Stimulated activated CD8-positive, alpha-beta memory T cell treated with anti-CD3 and anti-CD28 coated beads, Interleukin-4, amount 100 ng/mL, for 4 hours (primary cell): ENCODE data around the gene FADS6.

Experiments
- DNase-seq, 2 donors: peaks; one replicate each; pipeline ENCODE4 v3.0.0-alpha.2; 2020; ENCODE audit warnings: low read depth in 2 of 2, low spot score in 1 of 2

FADS6 gene

GRCh38 chr17:74892974-74893911 lies at the start of gene FADS6:
TSS of gene FADS6 (minus strand) at chr17:74893633. CDS start at chr17:74893595, 38 bp downstream.
- no peak for DNase-seq

- DNase-seq: no peak
These were observed 47.8 kb upstream of the FADS6 start for GRCh38 chr17:74941128-74941725.

GRCh38 chr17:74939534-74939933 lies 46.1 kb upstream of the FADS6 start:
- no peak for DNase-seq

DNA sequence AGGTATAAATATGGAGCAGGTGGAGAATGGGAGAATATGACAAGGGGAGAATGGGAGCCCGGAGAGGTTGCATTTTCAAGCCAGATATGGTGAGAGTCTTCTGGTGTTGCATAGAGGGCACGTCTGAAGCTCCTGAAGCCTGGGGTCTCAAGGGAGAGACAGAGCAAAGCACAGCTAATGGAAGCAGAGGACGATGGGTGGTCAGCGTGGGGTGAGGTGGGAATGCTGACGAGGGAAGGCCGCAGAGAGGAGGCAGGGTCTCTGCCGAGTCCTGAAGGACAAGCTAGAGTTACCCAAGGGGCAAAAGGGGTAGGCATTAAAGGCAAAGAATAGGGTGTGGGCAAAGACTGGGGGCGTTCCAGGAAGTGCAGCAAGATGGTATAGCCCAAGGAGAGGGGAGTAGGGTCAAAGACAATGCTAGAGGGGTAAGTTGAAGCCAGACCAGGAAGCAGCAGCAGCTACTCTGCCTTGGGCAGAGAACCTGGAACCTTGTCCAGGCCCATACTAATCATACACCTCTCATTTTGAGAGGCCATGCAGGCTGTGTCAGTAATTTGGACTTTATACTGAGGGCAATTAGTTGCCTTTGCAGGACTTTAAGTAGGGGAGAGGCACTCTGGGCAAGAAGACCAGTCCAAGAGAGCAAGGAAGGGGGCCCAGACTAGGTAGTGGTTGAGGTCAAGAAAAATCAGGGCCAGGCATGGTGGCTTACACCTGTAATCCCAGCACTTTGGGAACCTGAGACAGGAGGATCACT lies 44.9 kb upstream of the FADS6 start:
- DNase-seq: no peak

DNA sequence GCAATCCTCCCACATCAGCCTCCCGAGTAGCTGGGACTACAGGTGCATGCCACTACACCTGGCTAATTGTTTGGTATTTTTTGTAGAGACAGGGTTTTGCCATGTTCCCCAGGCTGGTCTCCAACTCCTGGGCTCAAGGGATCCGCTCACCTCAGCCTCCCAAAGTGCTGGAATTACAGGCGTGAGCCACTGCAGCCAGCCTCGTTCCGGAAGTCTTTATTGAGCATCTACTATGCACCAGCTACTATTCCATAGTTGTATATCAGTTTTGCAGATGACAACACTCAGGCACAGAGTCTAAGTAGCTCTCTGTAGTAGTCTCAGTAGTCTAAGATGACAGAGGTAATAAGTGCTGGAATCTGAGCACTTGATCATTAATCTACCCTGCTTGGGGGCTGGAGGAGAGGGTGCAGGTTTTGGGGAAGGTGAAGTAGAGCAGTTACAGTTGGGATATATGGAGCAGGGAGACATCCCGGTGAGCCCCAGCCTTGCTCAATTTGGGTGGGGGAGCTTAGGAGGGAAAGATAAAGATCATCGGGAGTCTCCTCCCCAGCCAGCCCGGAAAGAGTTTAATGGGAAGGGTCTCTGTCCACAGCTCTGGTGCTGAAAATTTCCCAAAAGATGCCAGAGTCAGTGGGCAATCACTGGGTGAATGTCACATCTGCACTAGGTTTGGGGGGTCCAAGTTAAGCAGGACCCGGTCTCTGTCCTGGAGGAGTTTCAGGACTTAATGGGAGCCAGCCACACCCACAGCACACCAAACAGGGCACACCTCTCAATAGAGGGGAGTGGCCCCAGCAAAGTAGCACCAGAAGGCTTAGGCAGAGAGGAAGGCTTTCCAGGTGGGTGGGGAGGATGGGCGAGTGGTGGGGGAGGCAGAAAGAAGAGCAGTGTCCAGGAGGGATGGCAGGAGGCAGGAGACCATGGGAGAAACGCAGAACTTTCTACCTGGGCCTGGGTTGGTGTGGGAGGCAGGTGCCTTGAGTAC lies 43.9 kb upstream of the FADS6 start:
- DNase-seq: no peak

DNA sequence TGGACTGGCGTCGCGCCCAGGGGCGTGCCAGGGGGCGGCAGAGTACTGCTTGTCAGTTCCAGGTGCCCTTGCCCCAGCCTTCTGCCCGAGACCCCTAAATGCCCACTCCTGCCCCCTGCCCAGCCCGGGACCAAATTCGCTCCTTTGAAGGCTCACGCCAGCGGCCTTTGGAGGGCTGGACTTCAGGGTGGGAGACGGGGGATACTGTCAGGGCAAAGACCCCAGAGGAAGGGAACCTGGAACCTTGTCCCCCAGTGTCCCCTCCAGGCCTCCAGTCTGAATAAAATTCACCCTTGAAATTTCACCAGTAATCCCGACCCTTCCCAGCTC lies 43.0 kb upstream of the FADS6 start:
- DNase-seq: no peak

- DNase-seq: no peak
These were observed 42.4 kb upstream of the FADS6 start, which contains the start of gene OTOP3 for GRCh38 chr17:74935585-74936469. TSS of gene OTOP3 (plus strand) at chr17:74935898. CDS start at chr17:74935922, 24 bp downstream.

GRCh38 chr17:74935048-74935447 lies 41.6 kb upstream of the FADS6 start:
- no peak for DNase-seq

- DNase-seq: no peak
These were observed 37.2 kb upstream of the FADS6 start for GRCh38 chr17:74930535-74931036.

- DNase-seq: no peak
These were observed 35.4 kb upstream of the FADS6 start for GRCh38 chr17:74928786-74929185.

GRCh38 chr17:74925242-74925641 lies 31.8 kb upstream of the FADS6 start:
- no peak for DNase-seq

DNA sequence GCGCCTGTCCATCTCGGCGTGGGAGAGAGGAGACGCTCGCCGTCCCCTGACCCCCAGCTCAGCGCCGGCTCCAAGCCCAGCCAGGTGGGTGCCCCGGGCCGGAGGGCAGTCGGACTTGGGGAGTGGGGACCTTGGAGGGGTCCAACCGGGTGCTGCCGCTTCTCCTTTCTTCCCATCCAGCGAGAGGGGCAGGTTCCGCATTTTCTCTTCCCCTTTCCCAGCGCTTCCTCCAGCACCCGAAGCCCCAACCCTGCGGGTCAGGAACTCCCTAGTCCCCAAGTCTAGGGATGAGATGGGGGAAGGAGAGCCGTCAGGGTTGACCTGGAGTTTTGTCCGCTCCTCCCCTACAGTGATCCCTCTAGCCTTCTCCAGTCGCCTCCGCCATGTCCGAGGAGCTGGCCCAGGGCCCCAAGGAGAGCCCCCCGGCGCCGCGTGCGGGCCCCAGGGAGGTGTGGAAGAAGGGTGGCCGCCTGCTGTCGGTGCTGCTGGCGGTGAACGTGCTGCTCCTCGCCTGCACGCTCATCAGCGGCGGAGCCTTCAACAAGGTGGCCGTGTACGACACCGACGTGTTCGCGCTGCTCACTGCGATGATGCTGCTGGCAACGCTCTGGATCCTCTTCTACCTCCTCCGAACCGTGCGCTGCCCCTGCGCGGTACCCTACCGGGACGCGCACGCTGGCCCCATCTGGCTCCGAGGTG lies 31.0 kb upstream of the FADS6 start, which contains the start of gene OTOP2:
TSS of gene OTOP2 (plus strand) at position 24 of the 699 bp plus-strand sequence. CDS start at position 384, 360 bp downstream.
- DNase-seq: no peak

DNA sequence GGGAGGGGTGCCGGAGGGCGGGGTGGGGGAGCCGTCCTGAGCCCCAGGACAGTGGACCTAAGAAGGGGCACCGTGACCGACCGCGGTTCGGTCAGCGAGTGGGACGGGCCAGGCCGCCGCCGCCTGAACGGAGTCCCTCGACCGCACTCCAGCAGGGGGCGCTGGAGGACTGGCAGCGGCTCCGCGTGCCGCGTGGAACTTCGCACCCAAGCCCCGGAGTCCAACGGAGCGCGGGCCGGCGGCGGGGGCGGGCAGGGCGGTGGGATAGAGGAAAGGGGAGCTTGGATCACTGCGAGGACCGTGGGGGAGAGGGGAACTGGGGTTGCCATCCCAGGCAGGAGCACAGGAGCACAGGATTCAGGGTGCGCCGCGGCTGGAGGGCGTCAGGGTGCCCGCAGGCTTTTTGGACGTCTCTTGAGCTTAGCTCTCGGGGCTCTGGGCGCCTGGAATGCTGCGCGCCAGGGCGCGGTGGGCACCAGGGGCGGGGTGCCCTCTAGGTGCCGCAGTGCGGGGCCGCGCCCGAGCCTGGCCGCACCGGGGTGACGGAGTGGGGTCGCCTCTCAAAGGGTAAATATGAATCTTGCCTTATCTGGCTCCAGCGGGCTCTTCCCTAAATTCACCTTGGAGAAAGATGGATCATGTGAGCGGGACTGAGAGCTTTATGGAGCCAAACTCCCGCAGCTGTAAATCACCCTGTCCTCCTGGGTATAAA lies 30.3 kb upstream of the FADS6 start:
- DNase-seq: peak; percentile 38 to 56

- peak in 1 of 2 donors; percentile 3 for DNase-seq
These were observed 29.5 kb upstream of the FADS6 start, which contains the start of gene USH1G for GRCh38 chr17:74922694-74923537. TSS of gene USH1G (minus strand) at chr17:74923255. CDS start at chr17:74923073, 182 bp downstream.

DNA sequence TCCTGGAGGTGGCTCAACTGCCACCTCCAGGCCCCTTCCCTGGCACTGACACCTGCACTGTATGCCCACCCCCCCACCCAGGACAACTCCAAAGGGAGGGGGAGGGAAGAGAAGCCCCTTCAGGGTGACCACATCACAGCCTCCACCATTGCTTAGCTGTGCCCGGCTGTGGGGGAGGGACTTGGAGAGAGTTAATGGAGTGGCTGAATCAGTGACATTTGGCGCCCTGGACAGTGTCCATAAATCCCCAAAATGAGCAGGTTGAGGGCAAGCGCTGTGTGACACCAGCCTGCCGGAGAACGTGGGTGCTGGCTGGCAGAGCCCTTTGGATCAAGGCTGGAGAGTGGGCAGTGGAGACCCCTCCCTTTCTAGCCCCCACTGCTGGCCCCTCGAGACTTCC lies 28.7 kb upstream of the FADS6 start:
- no peak for DNase-seq

DNA sequence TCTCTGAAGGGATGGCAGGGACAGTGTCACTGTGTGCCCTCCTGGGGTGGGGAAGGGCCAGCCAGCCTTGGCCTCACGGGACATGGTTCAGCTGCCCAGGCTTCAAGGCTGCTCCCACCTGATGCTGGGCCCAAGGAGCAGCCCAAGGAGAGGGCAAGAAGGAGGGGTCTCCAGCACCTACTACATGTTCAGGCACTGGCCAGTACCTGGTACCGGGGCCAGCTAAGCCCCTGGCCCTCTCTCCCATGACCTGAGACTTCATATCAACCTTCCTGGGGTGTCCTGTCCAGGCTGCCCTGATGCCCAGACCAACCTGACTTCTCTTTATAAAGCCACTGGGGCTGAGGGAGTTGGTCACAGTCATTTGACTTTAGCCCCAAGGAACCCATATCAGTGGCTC lies 28.3 kb upstream of the FADS6 start:
- no peak for DNase-seq
